Prostate gland (tissue), 2 donors: ENCODE data around the gene GALNT13.

Experiments used
- POLR2A ChIP-seq: fragments of 450-650 bp; IDR thresholded peaks from one replicate; pipeline ENCODE4 v1.6.1; 2016; ENCODE audit warnings: antibody characterized with exemption, mild to moderate bottlenecking
- TF ChIP-seq, protein P1 (sequence below), 4 experiments: fragments of 200-600 bp in 2 of 4; fragments of 450-650 bp in 2 of 4; sonication (generic) in 2 of 4; IDR thresholded peaks; 1 replicate in 3 of 4; 2 replicates in 1 of 4; pipeline ENCODE4 v1.5.1; 2016 to 2019; ENCODE audit warnings: antibody characterized with exemption in 4 of 4, mild to moderate bottlenecking in 2 of 4, moderate library complexity in 2 of 4

DNA sequence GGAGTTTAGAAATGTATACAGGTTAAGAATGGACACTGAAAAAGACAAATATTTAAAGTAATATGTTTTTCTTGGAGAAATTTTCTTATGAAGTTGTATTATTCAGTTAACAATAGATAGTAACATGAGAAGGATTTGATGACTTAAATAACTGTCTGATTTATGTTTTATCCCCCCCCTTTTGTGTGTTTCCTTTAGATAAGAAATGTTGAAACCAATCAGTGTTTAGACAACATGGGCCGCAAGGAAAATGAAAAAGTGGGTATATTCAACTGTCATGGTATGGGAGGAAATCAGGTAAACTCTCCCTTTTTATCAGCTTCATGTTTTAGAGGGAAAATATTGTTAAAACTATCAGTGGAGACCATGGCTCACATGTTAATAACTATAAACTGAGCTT lies 537.1 kb downstream of the GALNT13 start:
- TF ChIP-seq, protein P1, sequence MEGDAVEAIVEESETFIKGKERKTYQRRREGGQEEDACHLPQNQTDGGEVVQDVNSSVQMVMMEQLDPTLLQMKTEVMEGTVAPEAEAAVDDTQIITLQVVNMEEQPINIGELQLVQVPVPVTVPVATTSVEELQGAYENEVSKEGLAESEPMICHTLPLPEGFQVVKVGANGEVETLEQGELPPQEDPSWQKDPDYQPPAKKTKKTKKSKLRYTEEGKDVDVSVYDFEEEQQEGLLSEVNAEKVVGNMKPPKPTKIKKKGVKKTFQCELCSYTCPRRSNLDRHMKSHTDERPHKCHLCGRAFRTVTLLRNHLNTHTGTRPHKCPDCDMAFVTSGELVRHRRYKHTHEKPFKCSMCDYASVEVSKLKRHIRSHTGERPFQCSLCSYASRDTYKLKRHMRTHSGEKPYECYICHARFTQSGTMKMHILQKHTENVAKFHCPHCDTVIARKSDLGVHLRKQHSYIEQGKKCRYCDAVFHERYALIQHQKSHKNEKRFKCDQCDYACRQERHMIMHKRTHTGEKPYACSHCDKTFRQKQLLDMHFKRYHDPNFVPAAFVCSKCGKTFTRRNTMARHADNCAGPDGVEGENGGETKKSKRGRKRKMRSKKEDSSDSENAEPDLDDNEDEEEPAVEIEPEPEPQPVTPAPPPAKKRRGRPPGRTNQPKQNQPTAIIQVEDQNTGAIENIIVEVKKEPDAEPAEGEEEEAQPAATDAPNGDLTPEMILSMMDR (IDR thresholded peaks at IDR 0.05): no peak
- no peak for TF ChIP-seq POLR2A
